ENCODE data around the gene ADAMTS6.
A peak's percentile ranks its signal among the peaks of the same experiment; 100 is the strongest.

Gene ADAMTS6

DNA sequence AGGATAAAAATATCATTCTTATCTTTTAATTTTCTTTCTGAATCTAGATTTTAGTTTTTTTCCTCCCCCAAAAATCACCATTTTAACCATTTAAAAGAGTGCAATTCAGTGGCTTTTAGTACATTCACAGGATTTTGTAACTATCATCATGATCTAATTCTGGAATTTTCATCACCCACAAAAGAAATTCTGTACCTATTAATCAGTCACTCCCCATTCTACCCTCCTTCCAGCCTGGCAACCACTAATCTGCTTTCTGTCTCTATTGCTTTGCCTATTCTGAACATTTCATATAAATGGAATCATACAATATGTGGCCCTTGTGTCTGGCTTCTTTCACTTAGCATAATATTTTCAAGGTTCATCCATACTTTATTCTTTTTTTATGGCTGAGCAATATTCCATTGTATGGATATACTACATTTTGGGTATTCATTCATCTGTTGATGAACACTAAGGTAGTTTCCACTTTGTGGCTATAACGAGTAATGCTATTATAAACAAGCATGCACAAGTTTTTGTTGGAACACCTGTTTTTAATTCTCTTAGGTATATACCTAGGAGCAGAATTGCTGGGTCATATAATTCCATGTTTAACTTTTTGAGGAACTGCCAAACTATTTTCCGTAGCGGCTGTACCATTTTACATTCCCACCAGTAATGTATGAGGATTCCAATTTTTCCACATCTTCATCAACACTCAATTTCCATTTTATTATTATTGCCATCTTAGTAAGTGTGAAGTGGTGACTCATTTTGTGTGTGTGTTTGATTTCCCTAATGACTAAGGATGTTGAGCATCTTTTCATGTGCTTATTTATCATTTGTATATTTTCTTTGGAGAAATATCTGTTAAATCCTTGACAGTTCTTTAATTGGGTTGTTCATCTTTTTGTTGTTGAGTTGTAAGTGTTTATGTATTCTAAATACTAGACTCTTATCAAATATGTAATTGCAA lies 372.7 kb downstream of the ADAMTS6 start:
- DNase-seq (ENCODE audit: low read depth, low spot score) = no peak

DNA sequence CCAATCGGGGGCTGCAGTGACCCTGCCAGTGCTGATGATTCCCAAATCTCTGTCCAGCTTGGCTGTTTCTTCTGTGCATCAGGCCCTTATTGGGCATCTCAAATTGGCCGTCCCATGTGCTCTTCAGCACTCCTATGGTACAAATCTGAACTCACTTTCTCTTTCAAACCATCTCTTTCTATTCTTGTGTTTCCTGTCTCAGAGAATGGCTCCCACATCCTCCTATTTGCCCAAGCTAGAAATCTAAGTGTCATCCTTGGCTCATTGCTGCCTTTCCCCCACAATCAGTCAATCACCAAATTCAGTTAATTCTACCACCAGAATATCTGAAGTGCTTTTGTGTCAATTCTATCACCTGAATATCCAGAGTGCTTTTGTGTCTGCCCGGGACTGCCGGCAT lies 376.4 kb downstream of the ADAMTS6 start:
- no peak for DNase-seq (ENCODE audit: low read depth, low spot score)

GRCh38 chr5:65104831-65105230 lies 376.9 kb downstream of the ADAMTS6 start:
- DNase-seq (ENCODE audit: low read depth, low spot score) = no peak

- no peak for DNase-seq (ENCODE audit: low read depth, low spot score)
Measured at GRCh38 chr5:65103756-65104440, 377.8 kb downstream of the ADAMTS6 start.

GRCh38 chr5:65102976-65103711 lies 378.6 kb downstream of the ADAMTS6 start:
- no peak for DNase-seq (ENCODE audit: low read depth, low spot score)

DNA sequence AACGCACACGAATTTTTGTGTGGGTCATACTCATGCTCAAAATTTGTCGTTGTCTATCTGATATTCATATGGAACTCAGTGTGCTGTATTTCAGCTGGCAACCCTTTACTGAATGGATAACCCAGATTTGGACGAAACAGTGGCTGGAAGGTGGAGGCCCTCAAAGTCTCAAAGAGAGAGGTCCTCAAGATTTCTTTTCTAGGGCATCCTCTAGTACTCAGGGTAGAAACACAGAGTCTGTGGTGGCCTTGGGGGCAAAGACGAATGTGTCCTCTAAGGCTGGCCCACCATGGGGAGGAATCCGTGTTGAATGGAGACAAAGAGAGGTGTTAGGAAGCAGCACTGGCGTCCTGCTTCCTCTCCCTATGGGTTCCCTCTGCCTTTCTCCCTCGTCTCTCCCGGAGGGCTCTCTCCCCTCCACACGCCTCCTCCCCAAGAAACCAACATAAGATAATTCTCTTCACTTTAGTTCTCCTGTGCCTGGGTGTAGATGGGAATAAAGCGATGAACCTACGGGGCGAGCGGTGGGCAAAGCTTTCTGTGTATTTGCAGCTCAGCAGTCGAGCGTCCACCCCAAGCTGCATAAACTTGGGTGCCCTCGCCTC lies 379.2 kb downstream of the ADAMTS6 start:
- no peak for DNase-seq (ENCODE audit: low read depth, low spot score)

DNA sequence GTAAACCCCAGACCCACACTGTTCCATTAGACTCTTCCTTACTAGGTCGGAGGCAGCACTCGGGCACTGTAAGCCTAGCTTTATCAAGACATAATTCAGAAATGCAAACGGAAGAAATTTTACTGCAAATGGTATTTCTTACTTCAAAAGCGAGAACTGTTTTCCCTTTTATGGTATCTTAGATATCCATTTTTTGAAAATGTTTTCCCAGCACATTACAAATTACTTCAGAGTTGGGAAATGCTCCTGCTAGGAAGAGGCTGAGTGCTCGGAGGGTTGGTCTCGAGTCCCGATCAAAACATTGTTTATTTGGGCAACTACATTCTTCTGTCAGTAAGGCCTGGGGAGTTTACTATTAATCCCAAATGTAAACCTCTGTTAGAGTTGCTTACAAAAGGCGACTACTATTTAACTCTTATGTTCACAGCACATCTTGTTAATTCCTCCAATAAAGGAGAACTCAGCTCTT lies 380.1 kb downstream of the ADAMTS6 start:
- no peak for DNase-seq (ENCODE audit: low read depth, low spot score)

DNA sequence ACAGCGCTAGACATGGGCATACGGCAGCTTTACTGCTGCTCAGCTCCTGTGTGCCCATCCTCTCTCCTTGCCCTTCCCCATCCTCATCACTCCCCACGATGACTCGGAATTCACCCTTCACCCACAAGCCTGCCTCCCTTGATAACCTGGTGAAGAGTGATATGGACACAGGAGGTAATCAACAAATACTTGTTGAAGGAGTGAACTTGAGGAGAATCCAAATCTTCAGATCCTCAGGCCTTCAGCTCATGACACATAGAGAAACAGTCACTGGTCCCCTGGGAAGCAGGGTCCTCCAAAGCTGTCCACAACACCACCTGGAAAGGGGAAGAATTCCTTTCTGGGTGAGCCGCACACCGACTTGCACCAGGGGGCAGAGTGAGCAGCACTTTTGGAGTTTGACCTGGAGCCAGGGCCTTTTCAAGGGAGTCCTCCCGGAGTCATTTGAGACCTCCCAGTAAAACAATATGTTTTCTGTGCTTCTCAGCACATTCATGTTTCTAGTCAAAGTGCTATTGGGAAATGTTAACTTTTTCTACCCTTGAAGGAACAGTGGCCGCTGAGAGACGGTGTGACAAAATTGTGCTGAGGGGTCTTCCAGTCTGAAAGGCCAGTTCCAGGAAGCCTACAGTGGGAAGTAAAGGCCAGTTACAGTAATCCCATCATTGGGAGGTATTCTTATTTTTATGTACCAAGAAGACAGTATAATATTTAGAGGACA lies 380.6 kb downstream of the ADAMTS6 start:
- DNase-seq (ENCODE audit: low read depth, low spot score) = peak; percentile 48
